GM21381 (cell line): ENCODE results near the gene ZBTB7C.

Experiments used
- ATAC-seq: cut with Tn5 transposase; IDR thresholded peaks from one replicate; pipeline ENCODE4 v1.9.1; 2021; ENCODE audit warnings: mild to moderate bottlenecking, moderate library complexity; ENCODE audit not compliant: unreplicated experiment

ZBTB7C gene

GRCh38 chr18:48418539-48419276, 9.5 kb upstream of the ZBTB7C start:
- no peak for ATAC-seq

- no peak for ATAC-seq
Measured at GRCh38 chr18:48417985-48418384, 8.8 kb upstream of the ZBTB7C start.

GRCh38 chr18:48413342-48413741, 4.2 kb upstream of the ZBTB7C start:
- ATAC-seq = no peak

- no peak for ATAC-seq
Measured at GRCh38 chr18:48412339-48412929, 3.3 kb upstream of the ZBTB7C start.

GRCh38 chr18:48410095-48410920, 1.1 kb upstream of the ZBTB7C start:
- ATAC-seq = peak; percentile 93

- no peak for ATAC-seq
Measured at GRCh38 chr18:48409591-48410094, 460 bp upstream of the ZBTB7C start.

- no peak for ATAC-seq
Measured at GRCh38 chr18:48408111-48408726, 964 bp downstream of the ZBTB7C start.

- ATAC-seq = no peak
Measured at GRCh38 chr18:48407358-48407757, 1.8 kb downstream of the ZBTB7C start.

GRCh38 chr18:48405978-48406377, 3.2 kb downstream of the ZBTB7C start:
- no peak for ATAC-seq

- no peak for ATAC-seq
Measured at GRCh38 chr18:48404716-48405507, 4.3 kb downstream of the ZBTB7C start.

- no peak for ATAC-seq
Measured at GRCh38 chr18:48402953-48403352, 6.2 kb downstream of the ZBTB7C start.

- ATAC-seq = no peak
Measured at GRCh38 chr18:48399303-48400075, 9.7 kb downstream of the ZBTB7C start.

GRCh38 chr18:48398074-48398473, 11.1 kb downstream of the ZBTB7C start:
- ATAC-seq = no peak

- ATAC-seq = no peak
Measured at GRCh38 chr18:48397021-48397420, 12.2 kb downstream of the ZBTB7C start.

- no peak for ATAC-seq
Measured at GRCh38 chr18:48396561-48396960, 12.6 kb downstream of the ZBTB7C start.

- ATAC-seq = no peak
Measured at GRCh38 chr18:48395646-48396045, 13.5 kb downstream of the ZBTB7C start.

GRCh38 chr18:48394176-48394575, 15.0 kb downstream of the ZBTB7C start:
- no peak for ATAC-seq

GRCh38 chr18:48393776-48394175, 15.4 kb downstream of the ZBTB7C start:
- no peak for ATAC-seq

- ATAC-seq = no peak
Measured at GRCh38 chr18:48393170-48393569, 16.0 kb downstream of the ZBTB7C start.

GRCh38 chr18:48392268-48392667, 16.9 kb downstream of the ZBTB7C start:
- ATAC-seq = no peak
